ACC112 (cell line): ENCODE results near the gene GABRR3.

Experiments
- H2AFZ ChIP-seq: fragments of 200-600 bp; sonication (generic); one replicate; pipeline ENCODE4 v1.6.0; 2017; ENCODE audit warnings: antibody characterized with exemption, low read length; ENCODE audit not compliant: unreplicated experiment
- H3K27ac ChIP-seq: fragments of 200-600 bp; sonication (generic); 2 replicates; pipeline ENCODE4 v1.5.1; 2014; ENCODE audit warnings: low read depth, mild to moderate bottlenecking, antibody characterized with exemption, low read length, moderate library complexity
- H3K27me3 ChIP-seq: fragments of 200-600 bp; sonication (generic); 2 replicates; pipeline ENCODE4 v1.6.1; 2014; ENCODE audit warnings: mild to moderate bottlenecking, antibody characterized with exemption, low read length, moderate library complexity, mixed read lengths; ENCODE audit not compliant: insufficient read depth
- H3K36me3 ChIP-seq: fragments of 200-600 bp; sonication (generic); 2 replicates; pipeline ENCODE4 v1.6.1; 2016; ENCODE audit warnings: mild to moderate bottlenecking, antibody characterized with exemption, low read length, moderate library complexity, mixed read lengths; ENCODE audit not compliant: insufficient read depth
- H3K4me1 ChIP-seq: fragments of 200-600 bp; sonication (generic); one replicate; pipeline ENCODE4 v1.6.1; 2016; ENCODE audit warnings: low read length, mixed read lengths; ENCODE audit not compliant: insufficient read depth, unreplicated experiment, control insufficient read depth
- H3K4me3 ChIP-seq: fragments of 200-600 bp; sonication (generic); 2 replicates; pipeline ENCODE4 v1.5.1; 2014; ENCODE audit warnings: mild to moderate bottlenecking, low read depth, low read length
- H3K79me2 ChIP-seq: fragments of 200-600 bp; sonication (generic); one replicate; pipeline ENCODE4 v1.6.0; 2016; ENCODE audit warnings: low read length; ENCODE audit not compliant: control insufficient read depth, unreplicated experiment, insufficient read depth

The GABRR3 gene

GRCh38 chr3:97940034-97940433, 95.1 kb downstream of the GABRR3 start:
- Histone ChIP-seq H3K36me3 (peaks cover 17% of the 10 kb centered on the region), H3K79me2 (no peaks in the 10 kb centered on the region), H3K27me3 (no peaks in the 10 kb centered on the region), H3K4me3 (no peak overlapping the region), H2AFZ (no peak overlapping the region), H3K27ac (no peak overlapping the region), H3K4me1 (no peaks in the 10 kb centered on the region)

- H3K36me3 ChIP-seq, result peaks cover 13% of the 10 kb centered on the region; the same call in 1 of the 2 replicates
- H3K4me3 ChIP-seq, result no peak overlapping the region
- H3K79me2 ChIP-seq, result no peaks in the 10 kb centered on the region
- peak overlapping the region; percentile 55; the same call in 1 of the 2 replicates for H3K27ac ChIP-seq
- no peaks in the 10 kb centered on the region for H3K27me3 ChIP-seq
- no peaks in the 10 kb centered on the region for H3K4me1 ChIP-seq
- no peak overlapping the region for H2AFZ ChIP-seq
Measured at GRCh38 chr3:97939401-97939800, 95.7 kb downstream of the GABRR3 start.

- Histone ChIP-seq H3K27me3 (no peaks in the 10 kb centered on the region), H3K27ac (no peak overlapping the region), H3K36me3 (peaks cover 16% of the 10 kb centered on the region; the same call in 1 of the 2 replicates), H2AFZ (no peak overlapping the region), H3K79me2 (no peaks in the 10 kb centered on the region), H3K4me3 (no peak overlapping the region), H3K4me1 (no peaks in the 10 kb centered on the region)
Measured at GRCh38 chr3:97938444-97938843, 96.7 kb downstream of the GABRR3 start.

- Histone ChIP-seq H3K4me1 (no peaks in the 10 kb centered on the region), H2AFZ (no peak overlapping the region), H3K27me3 (no peaks in the 10 kb centered on the region), H3K36me3 (peaks cover 9% of the 10 kb centered on the region; the same call in 1 of the 2 replicates), H3K4me3 (no peak overlapping the region), H3K27ac (no peak overlapping the region), H3K79me2 (no peaks in the 10 kb centered on the region)
Measured at GRCh38 chr3:97937205-97937604, 97.9 kb downstream of the GABRR3 start.

- peaks cover 6% of the 10 kb centered on the region; the same call in 1 of the 2 replicates for H3K36me3 ChIP-seq
- no peak overlapping the region for H3K4me3 ChIP-seq
- no peaks in the 10 kb centered on the region for H3K79me2 ChIP-seq
- H3K27me3 ChIP-seq, result no peaks in the 10 kb centered on the region
- H3K4me1 ChIP-seq, result no peaks in the 10 kb centered on the region
- H3K27ac ChIP-seq, result no peak overlapping the region
- H2AFZ ChIP-seq, result no peak overlapping the region
Measured at GRCh38 chr3:97935842-97936241, 99.3 kb downstream of the GABRR3 start.
